DND-41 (cell line): ENCODE results near the gene GRHL3.

ENCODE experiments used
- ATAC-seq: fragments of 200-7000 bp; cut with Tn5 transposase; 3 replicates; pipeline ENCODE4 v1.9.1; 2021; ENCODE audit warnings: low read depth; ENCODE audit not compliant: insufficient read depth
- DNase-seq: peaks from one replicate; pipeline ENCODE4 v3.0.0-alpha.2; 2020
- H2AFZ ChIP-seq: 2 replicates; pipeline ENCODE4 v1.6.0; 2012; ENCODE audit warnings: low read depth, low read length
- H3K27ac ChIP-seq: 2 replicates; pipeline ENCODE4 v1.5.1; 2012; ENCODE audit warnings: low read length, inconsistent platforms
- H3K27me3 ChIP-seq: fragments of 200-600 bp; sonication (generic); 2 replicates; pipeline ENCODE4 v1.6.0; 2012; ENCODE audit warnings: low read length, mild to moderate bottlenecking, inconsistent platforms; ENCODE audit not compliant: insufficient read depth, poor library complexity
- H3K36me3 ChIP-seq: 2 replicates; pipeline ENCODE4 v1.5.1; 2012; ENCODE audit warnings: low read length, inconsistent platforms; ENCODE audit not compliant: insufficient read depth
- H3K4me1 ChIP-seq: 2 replicates; pipeline ENCODE4 v1.5.1; 2012; ENCODE audit warnings: mild to moderate bottlenecking, low read length; ENCODE audit not compliant: insufficient read depth
- H3K4me2 ChIP-seq: 2 replicates; pipeline ENCODE4 v1.6.0; 2012; ENCODE audit warnings: mild to moderate bottlenecking, moderate library complexity, low read length, inconsistent platforms; ENCODE audit not compliant: insufficient read depth
- H3K4me3 ChIP-seq, 2 experiments: fragments of 200-600 bp in 1 of 2; shearing (Covaris generic) in 1 of 2; 2 replicates each; pipeline ENCODE4 v1.5.1; 2012 to 2016; ENCODE audit warnings: inconsistent platforms in 2 of 2, low read length in 2 of 2, mild to moderate bottlenecking in 2 of 2, low read depth in 1 of 2, moderate library complexity in 1 of 2
- H3K79me2 ChIP-seq: 2 replicates; pipeline ENCODE4 v1.6.0; 2012; ENCODE audit warnings: low read length, inconsistent platforms; ENCODE audit not compliant: insufficient read depth
- H3K9ac ChIP-seq: 2 replicates; pipeline ENCODE4 v1.6.0; 2012; ENCODE audit warnings: low read depth, mild to moderate bottlenecking, inconsistent platforms, low read length, moderate library complexity
- H3K9me3 ChIP-seq: 2 replicates; pipeline ENCODE4 v1.5.1; 2012; ENCODE audit warnings: low read length, moderate library complexity, mild to moderate bottlenecking, inconsistent platforms; ENCODE audit not compliant: insufficient read depth, severe bottlenecking
- H4K20me1 ChIP-seq: 2 replicates; pipeline ENCODE4 v1.6.0; 2012; ENCODE audit warnings: low read length; ENCODE audit not compliant: insufficient read depth
- EZH2 ChIP-seq: IDR thresholded peaks from 3 replicates; pipeline ENCODE4 v1.6.1; 2012; ENCODE audit warnings: borderline replicate concordance, low read depth, mild to moderate bottlenecking, moderate library complexity, low read length, inconsistent platforms; ENCODE audit not compliant: severe bottlenecking
- TF ChIP-seq, protein P1 (sequence below): IDR thresholded peaks from 2 replicates; pipeline ENCODE4 v1.5.1; 2012; ENCODE audit warnings: borderline replicate concordance, low read length, moderate library complexity, mild to moderate bottlenecking; ENCODE audit not compliant: poor library complexity, severe bottlenecking; ENCODE audit errors: extremely low read depth

The GRHL3 gene

DNA sequence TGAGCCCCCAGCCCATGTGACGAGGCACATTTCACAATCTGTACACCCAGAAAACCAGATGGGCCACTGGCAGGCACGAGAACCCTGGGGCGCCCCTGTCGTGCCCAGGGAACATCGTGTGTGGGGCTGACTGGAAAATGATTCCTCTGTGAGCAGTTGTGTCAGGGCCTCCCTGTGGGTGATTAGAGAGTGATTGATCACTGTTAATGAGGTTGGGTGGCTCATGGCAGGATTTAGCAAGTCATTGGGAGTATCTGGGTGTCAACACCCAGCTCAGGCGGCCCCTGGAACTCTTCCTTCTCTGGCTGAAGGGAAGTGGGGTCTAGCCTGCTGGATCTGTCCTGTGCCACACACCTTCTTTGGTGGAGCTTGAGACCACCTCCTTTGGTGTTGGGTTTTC is 5.7 kb downstream of the GRHL3 start:
- ATAC-seq = no peak
- no peak for TF ChIP-seq EZH2
- TF ChIP-seq, protein P1, sequence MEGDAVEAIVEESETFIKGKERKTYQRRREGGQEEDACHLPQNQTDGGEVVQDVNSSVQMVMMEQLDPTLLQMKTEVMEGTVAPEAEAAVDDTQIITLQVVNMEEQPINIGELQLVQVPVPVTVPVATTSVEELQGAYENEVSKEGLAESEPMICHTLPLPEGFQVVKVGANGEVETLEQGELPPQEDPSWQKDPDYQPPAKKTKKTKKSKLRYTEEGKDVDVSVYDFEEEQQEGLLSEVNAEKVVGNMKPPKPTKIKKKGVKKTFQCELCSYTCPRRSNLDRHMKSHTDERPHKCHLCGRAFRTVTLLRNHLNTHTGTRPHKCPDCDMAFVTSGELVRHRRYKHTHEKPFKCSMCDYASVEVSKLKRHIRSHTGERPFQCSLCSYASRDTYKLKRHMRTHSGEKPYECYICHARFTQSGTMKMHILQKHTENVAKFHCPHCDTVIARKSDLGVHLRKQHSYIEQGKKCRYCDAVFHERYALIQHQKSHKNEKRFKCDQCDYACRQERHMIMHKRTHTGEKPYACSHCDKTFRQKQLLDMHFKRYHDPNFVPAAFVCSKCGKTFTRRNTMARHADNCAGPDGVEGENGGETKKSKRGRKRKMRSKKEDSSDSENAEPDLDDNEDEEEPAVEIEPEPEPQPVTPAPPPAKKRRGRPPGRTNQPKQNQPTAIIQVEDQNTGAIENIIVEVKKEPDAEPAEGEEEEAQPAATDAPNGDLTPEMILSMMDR = no peak
- Histone ChIP-seq H3K27me3 (peaks cover 89% of the 10 kb centered on the region), H3K79me2 (no peaks in the 10 kb centered on the region), H3K36me3 (no peaks in the 10 kb centered on the region), H3K4me3 (no peak overlapping the region), H3K27ac (no peak overlapping the region), H3K4me2 (no peak overlapping the region), H2AFZ (no peak overlapping the region), H4K20me1 (peaks cover 76% of the 10 kb centered on the region), H3K9ac (no peak overlapping the region), H3K9me3 (no peaks in the 10 kb centered on the region), H3K4me1 (peaks cover 26% of the 10 kb centered on the region)
- DNase-seq = no peak

GRCh38 chr1:24325587-24326449 is 6.7 kb downstream of the GRHL3 start:
- Histone ChIP-seq H2AFZ (no peak overlapping the region), H3K4me3 (no peak overlapping the region), H3K27me3 (peaks cover 87% of the 10 kb centered on the region), H3K9me3 (no peaks in the 10 kb centered on the region), H3K27ac (no peak overlapping the region), H4K20me1 (peaks cover 66% of the 10 kb centered on the region), H3K79me2 (no peaks in the 10 kb centered on the region), H3K4me1 (peaks cover 23% of the 10 kb centered on the region), H3K9ac (no peak overlapping the region), H3K4me2 (no peak overlapping the region), H3K36me3 (no peaks in the 10 kb centered on the region)
- TF ChIP-seq, protein P1 = no peak
- TF ChIP-seq EZH2 = no peak
- DNase-seq (no peak), ATAC-seq (no peak)

- Histone ChIP-seq H3K9ac (no peak overlapping the region), H3K9me3 (no peaks in the 10 kb centered on the region), H3K4me1 (peaks cover 7% of the 10 kb centered on the region), H3K27ac (no peak overlapping the region), H3K4me3 (no peak overlapping the region), H4K20me1 (peaks cover 50% of the 10 kb centered on the region), H2AFZ (no peak overlapping the region), H3K4me2 (no peak overlapping the region), H3K36me3 (no peaks in the 10 kb centered on the region), H3K79me2 (no peaks in the 10 kb centered on the region), H3K27me3 (peaks cover 87% of the 10 kb centered on the region)
- TF ChIP-seq EZH2 = no peak
- TF ChIP-seq, protein P1 = no peak
- ATAC-seq = no peak
- DNase-seq = no peak
These were observed 8.3 kb downstream of the GRHL3 start for GRCh38 chr1:24327486-24327885.
